PC-9 (cell line): ENCODE data around the gene ABCC6. TPM values are rescaled to one million over a fixed set of nuclear protein-coding genes. Genes with fewer than 3 reads are reported as not detected.
"Not testable (repeated sequence)": the region's sequence is repeated elsewhere in the genome, so short reads cannot be mapped to it uniquely, and the experiment has no call there.

Experiments used
- Bru-seq: library from RNA; stranded (reverse); fragments of 400-500 nt; gene quantifications from one replicate; lab custom pipeline; 2021; lab: Mats Ljungman, UMichigan
- BruChase-seq, 2 experiments: library from RNA; stranded (reverse); fragments of 400-500 nt; gene quantifications; one replicate each; lab custom pipeline; 2021; lab: Mats Ljungman, UMichigan
- BruUV-seq: library from RNA; stranded (reverse); fragments of 400-500 nt; replicated peaks from 2 replicates; lab custom pipeline; 2021; lab: Mats Ljungman, UMichigan
- CTCF ChIA-PET: fragments of 300-600 bp; sonication (Branson Sonifier 250); formaldehyde crosslinking; loops from one replicate; lab custom pipeline; 2022; ENCODE audit warnings: antibody characterized with exemption; lab: Charles Lee
- POLR2A ChIA-PET: fragments of 300-600 bp; sonication (Branson Sonifier 250); formaldehyde crosslinking; loops from one replicate; lab custom pipeline; 2022; ENCODE audit warnings: antibody characterized with exemption; ENCODE audit not compliant: unreplicated experiment; lab: Charles Lee
- DNase-seq, 2 experiments: peaks; one replicate each; pipeline versions ENCODE4 v3.0.0 to v3.0.0-alpha.2; 2015 to 2022; ENCODE audit warnings: mixed read lengths in 1 of 2
- H2AFZ ChIP-seq: fragments of 200-600 bp; sonication (generic); 2 replicates; pipeline ENCODE4 v1.8.1; 2017; ENCODE audit warnings: antibody characterized with exemption
- H3F3A ChIP-seq: fragments of 200-600 bp; sonication (generic); 2 replicates; pipeline ENCODE4 v1.8.1; 2017; ENCODE audit warnings: antibody characterized with exemption, mild to moderate bottlenecking, low read depth; ENCODE audit not compliant: insufficient read depth
- H3K27ac ChIP-seq: fragments of 200-600 bp; sonication (generic); 2 replicates; pipeline ENCODE4 v1.6.1; 2016; ENCODE audit warnings: mixed run types
- H3K27me3 ChIP-seq: fragments of 200-600 bp; sonication (generic); 2 replicates; pipeline ENCODE4 v1.6.1; 2016; ENCODE audit warnings: low read depth, mixed run types; ENCODE audit not compliant: insufficient read depth
- H3K36me3 ChIP-seq: fragments of 200-600 bp; sonication (generic); 2 replicates; pipeline ENCODE4 v1.6.1; 2016; ENCODE audit warnings: low read depth, mixed run types
- H3K4me1 ChIP-seq: fragments of 200-600 bp; sonication (generic); replicated peaks from 2 replicates; pipeline ENCODE4 v1.6.1; 2016; ENCODE audit warnings: mixed run types; ENCODE audit not compliant: insufficient read depth
- H3K4me2 ChIP-seq: fragments of 200-600 bp; sonication (generic); 2 replicates; pipeline ENCODE4 v1.6.1; 2017; ENCODE audit warnings: mixed run types
- H3K4me3 ChIP-seq: fragments of 200-600 bp; sonication (generic); 2 replicates; pipeline ENCODE4 v1.6.1; 2016; ENCODE audit warnings: mixed run types
- H3K79me2 ChIP-seq: fragments of 200-600 bp; sonication (generic); 2 replicates; pipeline ENCODE4 v1.6.1; 2017; ENCODE audit warnings: low read depth, mixed run types
- H3K9me2 ChIP-seq: fragments of 200-600 bp; sonication (generic); 2 replicates; pipeline ENCODE4 v1.8.1; 2017; ENCODE audit warnings: mild to moderate bottlenecking; ENCODE audit not compliant: insufficient read depth
- H3K9me3 ChIP-seq: fragments of 200-600 bp; sonication (generic); 2 replicates; pipeline ENCODE4 v1.8.1; 2016; ENCODE audit warnings: low read depth; ENCODE audit not compliant: insufficient read depth
- H4K20me1 ChIP-seq: fragments of 200-600 bp; sonication (generic); 2 replicates; pipeline ENCODE4 v1.8.1; 2017; ENCODE audit not compliant: insufficient read depth
- intact Hi-C: fragments of 100-400 bp; cut with micrococcal nuclease; formaldehyde crosslinking; loops from one replicate; pipeline ENCODE4 v1.10.0; 2022; ENCODE audit not compliant: unreplicated experiment
- long read RNA-seq: library from polyadenylated mRNA; stranded (forward); transcript quantifications from one replicate; pipeline ENCODE4 v2.0.0, GENCODE V29; 2022
- total RNA-seq: library from RNA; stranded (reverse); gene quantifications from 2 replicates; pipeline ENCODE4 v1.2.3, GENCODE V29; 2021

Gene ABCC6
- total RNA-seq: 1.7 and 2.8 TPM in 2 replicates
- percentile 22 among the genes with signal in this experiment for Bru-seq, nascent RNA
- percentile 25 among the genes with signal in this experiment for BruChase-seq, experiment 1, labeled RNA remaining after a 2-hour chase
- BruChase-seq, experiment 2, labeled RNA remaining after a 6-hour chase: percentile 16 among the genes with signal in this experiment
- long read RNA-seq, partial matches to known transcripts: 0 of 1 reads
- long read RNA-seq, other reads (novel, unspliced or antisense): 0 of 1 reads

DNA sequence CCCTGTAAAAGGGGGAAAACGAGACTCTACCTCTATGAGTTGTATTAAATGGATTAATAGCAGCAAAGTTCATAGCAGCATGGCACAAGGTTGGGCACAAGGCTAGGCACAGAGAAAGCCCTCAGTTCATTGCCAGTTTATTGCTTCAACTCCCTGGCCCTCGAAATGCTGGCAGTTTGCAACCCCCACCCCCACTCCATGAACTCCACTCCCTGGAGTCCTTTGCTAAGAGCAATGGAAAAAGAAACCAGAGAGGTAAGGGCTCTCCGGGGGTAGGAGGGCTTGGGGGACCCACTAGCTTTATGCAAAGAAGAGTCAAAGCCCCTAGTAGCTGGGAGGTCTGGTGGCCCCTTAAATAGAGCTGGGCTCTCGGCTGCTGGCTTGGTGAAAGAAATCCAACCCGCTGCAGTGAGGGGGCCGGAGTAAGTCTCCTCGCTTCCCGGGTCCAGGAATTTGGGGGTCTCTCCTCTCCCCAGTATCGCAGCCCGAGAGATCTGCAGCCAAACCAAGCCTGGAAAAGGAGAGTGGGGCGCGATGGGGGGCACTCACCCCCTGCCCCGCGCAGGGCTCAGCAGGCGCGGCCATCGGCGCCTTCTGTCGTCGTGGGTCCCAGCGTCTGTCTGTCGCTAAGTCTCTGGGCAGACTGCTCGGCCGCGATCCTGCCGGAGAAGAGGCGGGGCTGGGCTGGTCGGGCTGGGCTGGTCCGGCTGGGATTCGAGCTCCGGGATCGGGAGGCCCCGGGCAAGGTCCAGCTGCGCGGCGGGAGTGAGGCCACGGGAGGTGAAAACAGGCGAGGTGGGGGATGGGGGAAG is at the start of gene ABCC6:
Gene ABCC6 (minus strand): TSS at position 645 of the 812 bp plus-strand sequence. CDS start 60 bp downstream, at position 585.
- H3F3A ChIP-seq, H3K79me2 ChIP-seq, H3K4me3 ChIP-seq, CTCF ChIA-PET, H3K9me3 ChIP-seq, POLR2A ChIA-PET, H3K36me3 ChIP-seq, H3K4me1 ChIP-seq, H3K9me2 ChIP-seq, H2AFZ ChIP-seq, H3K4me2 ChIP-seq, intact Hi-C loops, H3K27ac ChIP-seq, H4K20me1 ChIP-seq, H3K27me3 ChIP-seq: not testable (repeated sequence)
- TSS peak; percentile 55 for BruUV-seq
- peak in 1 of 2 experiments; percentile 26 for DNase-seq

DNA sequence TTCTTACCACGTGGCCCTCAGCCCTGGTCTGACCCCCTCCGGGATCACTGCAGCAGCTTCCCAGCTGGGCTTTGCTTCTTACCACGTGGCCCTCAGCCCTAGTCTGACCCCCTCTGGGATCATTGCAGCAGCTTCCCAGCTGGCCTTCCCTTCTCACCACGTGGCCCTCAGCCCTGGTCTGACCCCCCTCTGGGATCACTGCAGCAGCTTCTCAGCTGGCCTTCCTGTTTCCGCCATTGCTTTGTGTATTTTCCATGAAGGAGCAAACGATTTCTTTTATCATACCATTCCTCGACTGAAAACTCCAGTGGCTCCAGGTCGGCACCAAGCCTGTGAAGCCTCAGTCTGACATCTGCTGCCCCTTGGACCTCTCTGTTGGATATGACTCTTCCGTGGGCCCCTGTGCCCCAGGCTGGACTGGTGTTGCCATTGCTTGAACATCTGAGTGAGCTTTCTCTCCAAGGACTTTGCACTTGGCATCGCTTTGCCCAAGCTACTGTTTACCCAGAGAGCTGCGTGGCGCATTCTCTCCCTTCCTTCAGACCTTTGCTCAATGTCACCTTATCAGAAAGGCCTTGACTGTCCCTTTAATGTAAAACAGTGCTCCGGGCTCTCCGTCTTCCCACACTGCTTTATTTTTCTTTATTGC is 49.4 kb upstream of the ABCC6 start:
- CTCF ChIA-PET, H3K36me3 ChIP-seq, BruUV-seq, H3K27ac ChIP-seq, H3K4me3 ChIP-seq, H3K9me2 ChIP-seq, H3K27me3 ChIP-seq, intact Hi-C loops, H3K4me2 ChIP-seq, H3K79me2 ChIP-seq, DNase-seq, POLR2A ChIA-PET, H3K4me1 ChIP-seq, H3K9me3 ChIP-seq, H2AFZ ChIP-seq, H3F3A ChIP-seq, H4K20me1 ChIP-seq: not testable (repeated sequence)

- DNase-seq, H4K20me1 ChIP-seq, intact Hi-C loops, H3K4me1 ChIP-seq, H3K79me2 ChIP-seq, H3K27me3 ChIP-seq, H3K36me3 ChIP-seq, H3K9me3 ChIP-seq, H3K27ac ChIP-seq, H2AFZ ChIP-seq, H3K4me2 ChIP-seq, H3K9me2 ChIP-seq, BruUV-seq, H3K4me3 ChIP-seq, CTCF ChIA-PET, POLR2A ChIA-PET, H3F3A ChIP-seq: not testable (repeated sequence)
Observed at GRCh38 chr16:16271658-16272057, 48.4 kb upstream of the ABCC6 start.

GRCh38 chr16:16268185-16268808 is 45.0 kb upstream of the ABCC6 start:
- H3K27me3 ChIP-seq, H3K4me1 ChIP-seq, H3K27ac ChIP-seq, H3K36me3 ChIP-seq, H4K20me1 ChIP-seq, H3K79me2 ChIP-seq, H3K4me3 ChIP-seq, H3K9me3 ChIP-seq, intact Hi-C loops, H2AFZ ChIP-seq, BruUV-seq, H3K9me2 ChIP-seq, H3F3A ChIP-seq, POLR2A ChIA-PET, DNase-seq, H3K4me2 ChIP-seq, CTCF ChIA-PET: not testable (repeated sequence)

- H3K79me2 ChIP-seq, CTCF ChIA-PET, BruUV-seq, DNase-seq, H3K9me2 ChIP-seq, H4K20me1 ChIP-seq, H2AFZ ChIP-seq, H3K27me3 ChIP-seq, H3K27ac ChIP-seq, H3K4me3 ChIP-seq, H3F3A ChIP-seq, H3K4me1 ChIP-seq, H3K36me3 ChIP-seq, H3K9me3 ChIP-seq, intact Hi-C loops, POLR2A ChIA-PET, H3K4me2 ChIP-seq: not testable (repeated sequence)
Observed at GRCh38 chr16:16267708-16268107, 44.4 kb upstream of the ABCC6 start.

- H3K9me3 ChIP-seq, H2AFZ ChIP-seq, H3K4me1 ChIP-seq, H3K27me3 ChIP-seq, H3K79me2 ChIP-seq, H3K4me2 ChIP-seq, intact Hi-C loops, H3K36me3 ChIP-seq, CTCF ChIA-PET, H3K27ac ChIP-seq, DNase-seq, H3F3A ChIP-seq, H4K20me1 ChIP-seq, POLR2A ChIA-PET, H3K4me3 ChIP-seq, H3K9me2 ChIP-seq, BruUV-seq: not testable (repeated sequence)
Observed at GRCh38 chr16:16265044-16265443, 41.8 kb upstream of the ABCC6 start.

DNA sequence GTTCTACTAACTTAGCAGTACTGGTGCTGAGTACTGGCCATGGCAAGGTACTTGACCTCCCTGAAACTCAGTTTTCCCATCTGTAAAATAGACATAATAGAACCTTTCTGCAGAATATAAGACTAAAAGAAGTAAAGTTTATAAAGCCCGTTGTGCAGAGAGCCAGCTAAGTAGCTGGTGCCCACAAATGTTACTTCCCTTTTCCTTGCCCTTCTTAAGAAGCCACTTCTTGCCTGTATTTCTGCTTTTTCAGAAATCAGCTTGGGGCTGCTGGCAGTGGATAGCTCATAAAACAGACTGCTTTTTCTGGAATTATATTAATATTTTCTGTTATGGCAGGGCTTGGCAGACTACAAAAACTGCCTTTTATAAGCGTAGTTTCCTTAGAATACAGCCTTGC is 40.7 kb upstream of the ABCC6 start:
- H3F3A ChIP-seq, DNase-seq, H3K27ac ChIP-seq, H2AFZ ChIP-seq, H4K20me1 ChIP-seq, H3K9me3 ChIP-seq, CTCF ChIA-PET, intact Hi-C loops, H3K36me3 ChIP-seq, BruUV-seq, H3K4me2 ChIP-seq, H3K4me3 ChIP-seq, POLR2A ChIA-PET, H3K27me3 ChIP-seq, H3K79me2 ChIP-seq, H3K4me1 ChIP-seq, H3K9me2 ChIP-seq: not testable (repeated sequence)
